Dendritic cell treated with granulocyte-macrophage colony-stimulating factor and Interleukin-4, amounts not matched to agents 40 ng/mL and 50 ng/mL, for 4 days (primary cell): ENCODE data around the gene BLTP3B.

Source experiments
- H3K27ac Mint-ChIP-seq: one replicate; pipeline ENCODE4 v1.8.0; 2022; ENCODE audit warnings: mild to moderate bottlenecking, mixed read lengths
- H3K27me3 Mint-ChIP-seq: one replicate; pipeline ENCODE4 v1.8.0; 2022; ENCODE audit warnings: mild to moderate bottlenecking, mixed read lengths
- H3K36me3 Mint-ChIP-seq: one replicate; pipeline ENCODE4 v1.8.0; 2022; ENCODE audit warnings: low read depth, mixed read lengths
- H3K4me1 Mint-ChIP-seq: one replicate; pipeline ENCODE4 v1.8.0; 2022; ENCODE audit warnings: low read depth, mixed read lengths
- H3K4me3 Mint-ChIP-seq: one replicate; pipeline ENCODE4 v1.8.0; 2022; ENCODE audit warnings: mild to moderate bottlenecking, moderate library complexity, mixed read lengths
- H3K9me3 Mint-ChIP-seq: one replicate; pipeline ENCODE4 v1.8.0; 2022; ENCODE audit warnings: mixed read lengths
- intact Hi-C: fragments of 100-400 bp; cut with micrococcal nuclease; formaldehyde crosslinking; loops from one replicate; pipeline ENCODE4 v1.15.0; 2022

BLTP3B gene

GRCh38 chr12:100151769-100152168, 9.1 kb upstream of the BLTP3B start:
- H3K9me3 Mint-ChIP-seq: no peaks in the 10 kb centered on the region
- H3K36me3 Mint-ChIP-seq: peaks cover 6% of the 10 kb centered on the region
- H3K4me1 Mint-ChIP-seq: peaks cover 6% of the 10 kb centered on the region
- intact Hi-C loops: no loop called here
- no peaks in the 10 kb centered on the region for H3K27me3 Mint-ChIP-seq
- H3K4me3 Mint-ChIP-seq: no peak overlapping the region
- no peak overlapping the region for H3K27ac Mint-ChIP-seq

GRCh38 chr12:100146252-100146651, 3.6 kb upstream of the BLTP3B start:
- Mint-ChIP-seq H3K9me3 (peaks cover 10% of the 10 kb centered on the region), H3K4me3 (no peak overlapping the region), H3K36me3 (peaks cover 25% of the 10 kb centered on the region), H3K27me3 (no peaks in the 10 kb centered on the region), H3K4me1 (peaks cover 19% of the 10 kb centered on the region), H3K27ac (peak overlapping the region; percentile 66)
- intact Hi-C loops: loop anchor here (10.0 kb wide), 1 partner anchor 429 kb away; the partner anchor contains the start of gene GAS2L3

- no peaks in the 10 kb centered on the region for H3K27me3 Mint-ChIP-seq
- intact Hi-C loops: loop anchor here (10.0 kb wide), 1 partner anchor 429 kb away; the partner anchor contains the start of gene GAS2L3
- no peak overlapping the region for H3K4me3 Mint-ChIP-seq
- peaks cover 25% of the 10 kb centered on the region for H3K36me3 Mint-ChIP-seq
- H3K27ac Mint-ChIP-seq: peak overlapping the region; percentile 66
- H3K4me1 Mint-ChIP-seq: peaks cover 19% of the 10 kb centered on the region
- H3K9me3 Mint-ChIP-seq: peaks cover 10% of the 10 kb centered on the region
Observed at GRCh38 chr12:100145643-100146042, 3.0 kb upstream of the BLTP3B start.

- intact Hi-C loops: loop anchor here (2.0 to 10.0 kb wide), 3 partner anchors 60 to 433 kb away; partner anchors contain the start of genes ACTR6, DEPDC4, GAS2L3 and SCYL2
- Mint-ChIP-seq H3K36me3 (peaks cover 19% of the 10 kb centered on the region), H3K27ac (peak overlapping the region; percentile 98), H3K9me3 (peaks cover 10% of the 10 kb centered on the region), H3K27me3 (no peaks in the 10 kb centered on the region), H3K4me3 (peak overlapping the region; percentile 99), H3K4me1 (peaks cover 45% of the 10 kb centered on the region)
Observed at GRCh38 chr12:100141998-100142850, 450 bp downstream of the BLTP3B start.

- intact Hi-C loops: loop anchor here (5.0 to 10.0 kb wide), 2 partner anchors 61 to 433 kb away; partner anchors contain the start of genes ACTR6 and GAS2L3
- H3K4me1 Mint-ChIP-seq: peaks cover 51% of the 10 kb centered on the region
- H3K9me3 Mint-ChIP-seq: peaks cover 10% of the 10 kb centered on the region
- no peaks in the 10 kb centered on the region for H3K27me3 Mint-ChIP-seq
- H3K36me3 Mint-ChIP-seq: peaks cover 19% of the 10 kb centered on the region
- peak overlapping the region; percentile 98 for H3K27ac Mint-ChIP-seq
- peak overlapping the region; percentile 99 for H3K4me3 Mint-ChIP-seq
Observed at GRCh38 chr12:100141666-100141997, 1.0 kb downstream of the BLTP3B start.

GRCh38 chr12:100138803-100139098, 3.9 kb downstream of the BLTP3B start:
- H3K4me3 Mint-ChIP-seq: peak overlapping the region; percentile 75
- H3K27ac Mint-ChIP-seq: peak overlapping the region; percentile 87
- no peaks in the 10 kb centered on the region for H3K9me3 Mint-ChIP-seq
- H3K27me3 Mint-ChIP-seq: no peaks in the 10 kb centered on the region
- H3K36me3 Mint-ChIP-seq: peaks cover 19% of the 10 kb centered on the region
- peaks cover 57% of the 10 kb centered on the region for H3K4me1 Mint-ChIP-seq
- intact Hi-C loops: no loop called here

GRCh38 chr12:100138048-100138802, 4.4 kb downstream of the BLTP3B start:
- Mint-ChIP-seq H3K27ac (peak overlapping the region; percentile 87), H3K36me3 (peaks cover 15% of the 10 kb centered on the region), H3K4me1 (peaks cover 56% of the 10 kb centered on the region), H3K4me3 (peak overlapping the region; percentile 75), H3K27me3 (no peaks in the 10 kb centered on the region), H3K9me3 (no peaks in the 10 kb centered on the region)
- intact Hi-C loops: no loop called here

GRCh38 chr12:100133200-100133599, 9.5 kb downstream of the BLTP3B start:
- Mint-ChIP-seq H3K27me3 (no peaks in the 10 kb centered on the region), H3K4me3 (no peak overlapping the region), H3K9me3 (peaks cover 8% of the 10 kb centered on the region), H3K4me1 (peaks cover 66% of the 10 kb centered on the region), H3K27ac (peak overlapping the region; percentile 50), H3K36me3 (peaks cover 8% of the 10 kb centered on the region)
- intact Hi-C loops: no loop called here

- no peaks in the 10 kb centered on the region for H3K27me3 Mint-ChIP-seq
- H3K4me3 Mint-ChIP-seq: peak overlapping the region; percentile 17
- peaks cover 8% of the 10 kb centered on the region for H3K9me3 Mint-ChIP-seq
- H3K4me1 Mint-ChIP-seq: peaks cover 54% of the 10 kb centered on the region
- H3K27ac Mint-ChIP-seq: peak overlapping the region; percentile 41
- peaks cover 21% of the 10 kb centered on the region for H3K36me3 Mint-ChIP-seq
- intact Hi-C loops: no loop called here
Observed at GRCh38 chr12:100128512-100128908, 14.2 kb downstream of the BLTP3B start.

GRCh38 chr12:100127766-100128511, 14.7 kb downstream of the BLTP3B start:
- H3K36me3 Mint-ChIP-seq: peaks cover 21% of the 10 kb centered on the region
- H3K4me3 Mint-ChIP-seq: peak overlapping the region; percentile 17
- H3K9me3 Mint-ChIP-seq: peaks cover 8% of the 10 kb centered on the region
- peak overlapping the region; percentile 41 for H3K27ac Mint-ChIP-seq
- H3K4me1 Mint-ChIP-seq: peaks cover 55% of the 10 kb centered on the region
- H3K27me3 Mint-ChIP-seq: no peaks in the 10 kb centered on the region
- intact Hi-C loops: no loop called here

- Mint-ChIP-seq H3K27me3 (no peaks in the 10 kb centered on the region), H3K27ac (no peak overlapping the region), H3K9me3 (peaks cover 12% of the 10 kb centered on the region), H3K36me3 (peaks cover 30% of the 10 kb centered on the region), H3K4me1 (peaks cover 40% of the 10 kb centered on the region), H3K4me3 (no peak overlapping the region)
- intact Hi-C loops: no loop called here
Observed at GRCh38 chr12:100123316-100124095, 19.2 kb downstream of the BLTP3B start.

GRCh38 chr12:100120355-100120754, 22.3 kb downstream of the BLTP3B start:
- Mint-ChIP-seq H3K27ac (no peak overlapping the region), H3K9me3 (peaks cover 12% of the 10 kb centered on the region), H3K36me3 (peaks cover 23% of the 10 kb centered on the region), H3K4me1 (peaks cover 38% of the 10 kb centered on the region), H3K4me3 (no peak overlapping the region), H3K27me3 (no peaks in the 10 kb centered on the region)
- intact Hi-C loops: no loop called here

- intact Hi-C loops: no loop called here
- peaks cover 37% of the 10 kb centered on the region for H3K4me1 Mint-ChIP-seq
- H3K4me3 Mint-ChIP-seq: no peak overlapping the region
- no peak overlapping the region for H3K27ac Mint-ChIP-seq
- no peaks in the 10 kb centered on the region for H3K27me3 Mint-ChIP-seq
- H3K9me3 Mint-ChIP-seq: peaks cover 2% of the 10 kb centered on the region
- peaks cover 22% of the 10 kb centered on the region for H3K36me3 Mint-ChIP-seq
Observed at GRCh38 chr12:100115291-100115690, 27.4 kb downstream of the BLTP3B start.
